HuH-7 (cell line): ENCODE results near the gene OTOS.
A peak's percentile ranks its signal among the peaks of the same experiment; 100 is the strongest.

Experiments
- DNase-seq: peaks from one replicate; pipeline ENCODE4 v3.0.0; 2011; ENCODE audit warnings: low spot score

Gene OTOS

DNA sequence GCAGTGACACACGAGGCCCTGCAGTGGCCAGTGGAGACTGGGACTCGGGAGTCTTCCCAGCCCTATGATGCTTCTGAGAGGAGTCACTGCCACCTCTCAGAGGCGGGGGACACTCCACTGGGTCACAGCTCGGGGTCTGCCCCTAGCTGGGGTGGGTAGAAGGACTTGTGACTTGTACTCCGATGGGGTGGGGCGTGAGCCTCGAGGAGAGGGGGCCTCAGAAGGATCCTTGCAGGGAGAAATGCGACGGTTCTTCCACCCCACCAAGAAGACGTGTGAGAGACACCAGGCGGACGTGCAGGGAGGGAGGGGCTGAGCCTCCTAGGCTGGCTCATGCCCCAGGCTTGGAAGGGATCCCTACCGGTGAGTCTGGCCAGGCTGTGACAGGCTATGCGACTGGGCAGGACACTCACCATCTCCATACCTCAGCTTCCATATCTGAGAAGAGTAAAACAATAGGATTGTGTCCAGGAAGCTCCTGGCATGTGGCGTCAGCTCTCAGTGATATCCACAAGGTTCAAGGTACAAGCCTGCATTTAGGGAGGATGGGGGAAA, 11.1 kb upstream of the OTOS start:
- DNase-seq, result no peak

GRCh38 chr2:240149943-240150784, 9.7 kb upstream of the OTOS start:
- DNase-seq, result peak; percentile 82

GRCh38 chr2:240147911-240148587, 7.6 kb upstream of the OTOS start:
- no peak for DNase-seq

DNA sequence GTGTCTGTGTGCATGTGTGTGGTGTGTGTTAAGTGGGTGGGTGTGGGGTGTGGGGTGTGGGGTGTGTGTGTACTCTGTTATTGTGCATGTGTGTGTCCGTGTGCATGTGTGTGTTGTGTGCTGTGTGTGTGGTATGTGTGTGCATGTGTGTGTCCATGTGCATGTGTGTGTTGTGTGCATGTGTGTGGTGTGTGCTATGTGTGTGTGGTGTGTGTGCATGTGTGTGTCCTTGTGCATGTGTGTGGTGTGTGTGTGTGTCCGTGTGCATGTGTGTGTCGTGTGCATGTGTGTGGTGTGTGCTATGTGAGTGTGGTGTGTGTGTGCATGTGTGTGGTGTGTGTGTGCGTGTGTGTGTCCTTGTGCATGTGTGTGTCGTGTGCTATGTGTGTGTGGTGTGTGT, 6.9 kb upstream of the OTOS start:
- DNase-seq, result no peak

DNA sequence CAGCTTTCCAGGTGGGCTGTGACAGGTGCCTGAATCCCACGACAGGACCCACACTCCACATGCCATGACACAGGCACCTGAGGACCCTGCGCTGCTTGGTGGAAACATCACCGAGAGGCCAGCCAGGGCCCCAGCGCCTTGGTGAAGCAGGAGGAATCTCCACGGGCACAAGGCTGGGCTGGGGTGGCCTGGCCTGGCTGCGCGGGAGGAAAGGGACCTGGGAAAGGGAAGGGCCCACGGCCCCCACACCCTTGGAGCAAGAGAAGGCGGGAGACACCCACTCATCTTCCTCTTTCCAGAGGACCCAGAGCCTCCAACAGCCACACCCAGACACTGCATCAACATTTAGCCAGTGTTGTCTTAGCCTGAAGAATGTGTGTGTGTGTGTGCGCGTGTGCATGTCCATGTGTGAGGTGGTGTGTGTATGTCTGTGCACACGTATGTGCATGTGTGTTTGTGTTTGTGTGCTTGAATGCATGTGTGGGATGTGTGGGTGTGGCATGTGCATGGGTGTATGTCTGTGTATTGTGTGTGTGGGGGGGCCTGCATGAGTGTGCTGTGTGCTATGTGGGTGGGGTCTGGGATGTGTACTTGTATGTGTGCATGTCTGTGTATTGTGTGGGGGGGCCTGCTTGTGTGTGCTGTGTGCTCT, 6.3 kb upstream of the OTOS start:
- no peak for DNase-seq

DNA sequence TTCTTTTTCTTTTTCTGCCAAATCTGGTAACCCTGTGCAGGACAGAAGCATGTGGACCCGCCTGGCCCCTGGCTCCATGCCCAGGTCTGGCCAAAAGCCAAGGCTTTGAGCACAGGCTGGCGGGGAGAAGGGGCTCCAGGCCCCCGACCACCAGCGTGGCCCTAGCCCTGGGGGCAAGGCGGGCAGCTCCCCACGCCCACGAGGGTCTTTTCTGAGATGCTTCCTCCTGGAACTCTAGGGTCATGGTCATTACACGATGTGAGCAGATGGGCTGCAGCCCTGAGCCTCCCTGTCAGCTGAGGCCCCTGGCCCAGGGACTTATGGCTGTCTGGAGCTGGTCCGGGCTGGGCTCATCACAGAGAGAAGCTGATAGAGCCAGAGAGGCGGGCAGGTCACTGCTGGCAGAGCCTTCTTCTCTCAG, 5.7 kb upstream of the OTOS start:
- no peak for DNase-seq

GRCh38 chr2:240145461-240145860, 5.0 kb upstream of the OTOS start:
- DNase-seq, result no peak

DNA sequence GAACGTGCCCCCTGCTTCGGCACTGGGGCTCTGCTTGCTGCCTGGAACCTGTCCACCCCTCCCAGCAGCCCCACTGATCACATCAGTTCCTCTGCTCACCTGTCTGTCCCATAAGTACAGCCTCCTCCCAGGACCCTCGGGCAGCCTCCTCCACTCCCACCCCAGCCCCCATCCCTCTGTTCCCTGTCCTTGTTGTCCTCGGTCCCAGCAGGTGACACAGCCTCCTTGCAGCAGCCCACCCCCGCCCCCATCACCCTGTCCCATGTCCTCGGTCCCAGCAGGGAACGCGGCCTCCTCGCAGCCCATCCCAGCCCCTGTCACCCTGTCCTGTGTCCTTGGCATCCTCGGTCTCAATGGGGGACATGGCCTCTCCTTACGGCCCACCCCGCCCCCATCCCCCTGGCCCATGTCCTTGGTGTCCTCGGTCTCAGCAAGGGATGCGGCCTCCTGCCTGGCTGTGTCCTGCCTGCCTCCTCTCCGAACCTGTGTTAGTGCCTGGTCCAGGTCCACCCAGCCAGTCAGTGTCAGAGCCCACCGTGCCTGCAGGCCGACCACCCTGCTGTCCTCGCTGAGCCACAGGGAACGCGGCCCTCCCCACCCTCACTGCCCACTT, 4.3 kb upstream of the OTOS start:
- DNase-seq, result no peak

DNA sequence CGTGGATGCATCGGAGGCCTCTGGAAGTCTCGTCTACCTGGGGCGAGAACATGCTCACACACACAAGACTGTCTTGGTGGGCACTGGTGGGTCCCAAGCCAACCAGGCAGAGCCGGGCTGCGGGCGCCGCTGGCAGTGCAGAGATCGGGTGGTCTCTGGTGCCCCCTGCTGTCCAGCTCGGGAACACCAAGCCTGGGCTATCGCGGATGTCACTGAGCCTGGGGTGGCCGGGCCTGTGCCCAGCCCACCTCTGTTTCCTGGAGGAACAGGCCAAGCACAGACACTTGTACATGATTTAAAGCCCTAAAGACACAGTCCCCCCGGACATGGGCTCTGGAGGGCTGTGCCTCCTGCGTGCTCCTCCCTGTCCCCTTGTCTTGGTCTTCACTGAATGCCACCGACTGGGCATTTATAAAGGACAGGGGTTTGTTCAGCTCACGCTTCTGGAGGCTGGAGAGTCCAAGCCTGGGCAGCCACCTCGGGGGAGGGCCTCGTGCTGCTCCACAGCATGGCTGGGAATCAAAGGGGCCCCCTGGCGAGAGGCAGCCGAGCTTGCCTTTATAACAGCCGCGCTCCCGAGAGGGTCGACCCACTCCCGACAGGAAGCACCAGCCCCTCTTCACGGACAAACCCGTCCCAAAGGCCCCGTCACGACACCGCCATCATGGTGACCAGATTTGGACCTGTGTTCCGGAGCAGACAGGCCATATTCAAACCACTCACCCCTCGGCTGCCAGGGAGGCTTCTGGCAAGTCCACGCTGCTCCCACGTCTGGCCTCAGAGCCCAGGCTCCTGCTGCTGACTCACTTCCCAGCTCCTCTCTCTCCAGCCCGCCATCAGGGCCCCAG, 3.6 kb upstream of the OTOS start:
- peak; percentile 88 for DNase-seq

DNA sequence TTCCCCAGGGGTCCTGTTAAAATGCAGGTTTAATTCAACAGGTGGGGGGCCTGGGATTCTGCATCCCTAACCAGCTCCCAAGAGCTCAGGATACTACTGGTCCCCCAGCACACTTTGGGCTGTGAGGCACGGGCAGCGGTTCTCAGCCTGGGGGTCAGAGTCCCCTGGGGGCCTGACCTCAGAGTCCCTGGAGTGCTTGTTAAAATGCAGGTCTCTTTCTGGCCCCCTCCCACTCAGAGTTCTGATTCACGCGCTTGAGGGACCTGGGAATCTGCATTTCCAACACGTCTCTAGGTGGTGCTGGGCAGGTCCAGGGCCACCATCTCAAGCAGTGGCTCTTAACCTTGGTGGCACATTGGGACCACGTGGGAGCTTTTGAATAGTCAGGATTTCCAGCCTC, 2.8 kb upstream of the OTOS start:
- DNase-seq, result no peak

- DNase-seq, result no peak
These were observed 2.4 kb upstream of the OTOS start for GRCh38 chr2:240142859-240143258.

DNA sequence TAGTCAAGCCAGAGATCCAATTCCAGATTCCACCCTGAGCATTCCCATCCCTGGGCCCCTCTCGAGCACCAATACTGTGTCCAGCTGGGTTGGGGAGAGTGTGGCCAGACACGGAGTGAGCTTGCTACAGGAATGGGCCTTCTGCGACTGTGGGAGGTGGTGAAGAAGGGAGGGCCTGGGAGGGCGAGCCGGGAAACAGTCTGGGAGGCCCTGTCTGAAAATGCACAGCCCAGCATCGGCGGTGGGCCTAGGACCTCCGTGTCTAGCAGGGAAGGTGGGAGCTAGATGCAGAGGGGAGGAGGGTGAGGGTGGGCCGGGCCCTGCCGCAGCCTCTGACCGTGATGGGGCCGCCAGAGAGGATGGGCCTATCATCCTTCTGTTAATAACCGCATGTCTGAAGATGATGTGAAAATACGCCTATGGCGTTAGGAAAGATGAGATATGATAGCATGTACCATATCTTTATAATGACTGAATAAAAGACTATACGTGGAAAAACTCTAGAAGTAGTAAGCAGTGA, 1.9 kb upstream of the OTOS start:
- no peak for DNase-seq

DNA sequence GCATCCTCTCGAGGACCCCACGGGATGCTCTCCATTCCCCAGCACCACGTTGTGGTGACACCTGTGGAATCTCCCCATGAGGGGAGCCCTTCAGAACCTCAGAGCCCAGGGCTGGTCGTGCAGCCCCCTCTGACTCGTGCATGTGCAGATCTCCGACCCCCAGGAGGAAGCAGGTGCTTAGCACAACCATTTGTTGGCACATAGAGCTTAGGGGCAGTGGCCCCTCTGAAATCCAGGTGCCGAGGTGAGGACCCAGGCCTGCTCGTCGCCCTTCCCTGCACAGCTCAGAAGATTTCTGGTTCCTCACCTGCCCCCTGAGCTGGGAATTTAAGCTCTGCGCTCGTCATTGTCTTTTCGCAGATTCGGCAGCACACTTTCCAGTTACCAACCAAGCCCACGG, 1.3 kb upstream of the OTOS start:
- no peak for DNase-seq

DNA sequence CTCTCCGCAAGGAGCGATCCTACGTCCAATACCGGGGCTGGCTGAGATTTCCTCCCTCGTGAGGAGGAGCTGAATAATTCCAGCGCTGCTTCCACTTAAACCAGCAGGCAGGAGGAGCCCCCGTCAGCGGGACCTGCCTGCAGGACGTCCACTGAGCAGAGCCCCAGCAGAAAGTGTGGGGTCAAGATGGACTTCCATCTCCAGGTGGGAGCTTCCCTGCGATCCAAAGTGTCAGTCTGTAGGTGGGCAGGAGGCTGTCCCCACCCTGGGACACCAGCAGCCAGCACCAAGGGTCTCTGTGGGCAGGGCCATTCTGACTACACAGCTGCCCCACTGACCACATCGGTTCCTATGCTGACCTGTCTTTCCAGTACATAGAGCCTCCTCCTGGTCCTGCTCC, 462 bp upstream of the OTOS start:
- no peak for DNase-seq

DNA sequence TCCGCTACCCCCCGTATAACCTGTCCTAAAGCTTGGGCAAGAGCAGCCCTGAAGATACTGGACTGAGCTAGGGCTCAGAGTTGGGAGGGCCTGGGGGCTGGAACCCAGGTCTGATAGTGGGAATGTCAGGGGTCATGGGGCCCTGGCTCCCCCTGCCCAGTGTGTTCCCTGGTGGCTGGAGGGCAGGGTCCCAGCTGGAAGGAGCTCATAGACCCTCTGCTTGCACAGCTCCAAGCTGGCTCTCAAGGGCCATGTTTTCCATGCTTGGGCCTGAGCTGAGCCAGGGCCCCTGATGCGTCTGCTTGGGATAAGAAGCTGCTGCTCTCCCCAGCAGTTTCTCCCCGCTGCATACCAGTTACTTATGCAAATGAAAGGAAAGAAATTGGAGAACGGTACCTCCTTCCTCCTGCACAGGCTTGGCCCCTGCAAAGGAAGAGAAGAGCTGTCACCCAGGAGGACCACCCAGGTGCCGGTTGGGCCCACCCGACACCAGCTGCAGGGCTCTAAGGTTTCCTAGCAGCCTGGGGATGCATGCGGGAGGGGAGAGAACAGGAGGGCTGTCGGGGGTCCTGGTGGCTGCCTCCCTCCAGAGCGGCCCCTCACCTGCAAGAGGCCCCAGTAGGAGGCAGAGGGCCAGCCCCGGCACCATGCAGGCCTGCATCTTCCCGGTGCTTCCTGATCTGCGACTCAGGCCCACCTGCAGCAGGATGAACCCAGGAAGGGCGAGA, 628 bp downstream of the OTOS start:
- DNase-seq, result no peak

DNA sequence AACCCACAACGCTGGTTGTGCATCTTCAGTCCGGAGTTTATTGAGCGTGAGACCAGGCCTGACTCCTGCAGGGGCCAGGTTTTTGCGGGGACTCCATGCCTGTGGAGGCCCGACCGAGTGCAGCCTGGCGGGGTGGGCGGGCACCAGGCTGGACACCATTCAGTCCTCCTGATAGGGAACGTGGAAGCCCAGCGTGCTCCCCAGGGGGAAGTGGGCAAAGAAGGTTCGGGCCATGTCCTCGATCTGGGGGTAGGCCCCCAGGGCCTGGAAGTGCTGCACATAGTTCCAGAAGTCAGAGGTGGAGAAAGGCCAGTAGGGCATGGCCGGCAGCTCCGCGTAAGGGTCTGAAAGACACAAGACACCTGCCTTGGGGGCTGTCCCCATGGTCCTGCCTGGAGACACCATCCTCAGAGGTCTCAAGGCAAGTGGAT, 1.4 kb downstream of the OTOS start:
- DNase-seq, result no peak

DNA sequence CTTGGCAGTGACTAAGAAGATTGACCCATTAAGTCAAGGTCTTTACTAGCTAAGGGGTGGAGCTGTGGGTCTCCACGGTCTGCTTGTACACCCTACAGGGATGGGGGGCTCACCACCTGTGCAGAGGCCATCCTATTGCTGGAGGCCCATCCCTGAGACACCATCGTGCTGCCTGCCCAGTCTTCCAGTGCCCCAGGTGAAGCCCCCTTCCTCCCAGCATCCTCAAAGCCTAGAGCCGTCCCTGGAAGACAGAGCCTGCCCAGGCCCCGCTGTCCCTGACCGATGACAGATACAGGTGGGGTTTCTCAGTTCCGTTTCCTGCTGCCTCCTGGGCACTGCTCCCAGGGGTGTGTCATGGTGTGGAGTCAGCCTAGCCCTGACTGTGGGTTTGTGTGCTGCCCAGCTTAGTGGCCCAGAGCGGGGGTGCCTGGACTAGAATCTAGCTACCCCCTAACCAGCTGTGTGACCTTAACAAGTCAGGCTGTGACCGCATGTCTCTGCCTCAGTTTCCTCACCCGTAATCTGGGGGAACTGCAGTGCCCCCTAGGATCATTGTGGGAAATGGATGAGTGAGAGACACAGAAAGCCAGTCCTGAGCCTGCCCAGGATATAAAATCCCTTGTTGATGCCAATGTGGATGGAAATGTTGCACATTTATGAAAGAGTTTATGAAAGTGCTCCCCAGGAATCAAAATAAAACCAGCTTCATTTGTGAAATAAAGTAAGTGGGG, 2.0 kb downstream of the OTOS start:
- no peak for DNase-seq

DNA sequence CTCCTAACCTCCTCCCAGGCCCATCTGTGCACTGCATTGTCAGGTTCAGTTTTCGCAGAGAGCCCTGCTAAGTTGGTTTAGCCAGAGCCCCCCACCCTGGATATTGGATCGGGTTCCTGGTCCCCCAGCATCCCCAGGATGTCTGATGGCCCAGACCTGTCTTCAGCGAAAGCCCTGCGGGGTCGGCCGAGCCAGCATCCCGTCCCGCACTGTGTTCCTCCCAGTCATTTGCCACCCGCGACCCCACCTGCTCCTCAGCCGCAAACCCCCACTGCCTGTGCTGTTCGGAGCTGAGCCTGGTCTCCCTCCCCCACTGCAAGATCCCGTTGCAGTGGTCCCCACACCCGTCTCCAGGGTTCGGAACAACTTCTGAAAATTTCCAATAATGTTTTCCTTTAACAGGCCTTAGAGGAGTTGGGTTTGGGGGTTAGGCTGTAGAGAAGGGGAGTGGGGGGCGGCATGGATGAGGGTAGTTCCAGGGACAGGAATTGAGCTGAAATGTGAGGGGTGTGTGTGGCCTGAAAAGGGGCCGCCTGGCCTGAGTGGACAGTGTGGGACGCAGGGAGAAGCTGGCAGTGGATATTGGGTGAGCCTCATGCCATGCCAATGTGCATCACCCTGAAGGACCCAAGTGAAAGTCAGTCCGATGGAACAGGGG, 2.7 kb downstream of the OTOS start:
- DNase-seq, result no peak

- no peak for DNase-seq
These were observed 3.7 kb downstream of the OTOS start for GRCh38 chr2:240136671-240137292.
